HG03108 (cell line): ENCODE measurements around the gene BEGAIN.
"Not testable (repeated sequence)": the region's sequence is repeated elsewhere in the genome, so short reads cannot be mapped to it uniquely, and the experiment has no call there.

Source experiments
- ATAC-seq: cut with Tn5 transposase; IDR thresholded peaks from one replicate; pipeline ENCODE4 v1.9.1; 2021; ENCODE audit warnings: moderate library complexity; ENCODE audit not compliant: unreplicated experiment

The BEGAIN gene

DNA sequence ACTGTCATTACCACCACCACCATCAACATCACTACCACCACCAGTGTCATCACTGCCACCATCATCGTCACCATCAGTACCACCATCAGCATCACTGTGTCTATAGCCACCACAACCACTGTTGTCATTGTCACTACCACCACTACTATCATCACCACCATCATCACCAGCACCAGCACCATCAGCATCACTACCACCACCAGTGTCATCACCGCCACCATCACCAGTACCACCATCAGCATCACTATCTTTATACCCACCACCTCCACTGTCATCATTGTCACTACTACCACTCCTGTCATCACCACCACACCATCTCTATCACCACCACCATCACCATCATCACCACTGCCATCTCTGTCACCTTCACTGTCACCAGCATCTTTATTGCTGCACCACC, 60.6 kb downstream of the BEGAIN start:
- ATAC-seq = no peak

DNA sequence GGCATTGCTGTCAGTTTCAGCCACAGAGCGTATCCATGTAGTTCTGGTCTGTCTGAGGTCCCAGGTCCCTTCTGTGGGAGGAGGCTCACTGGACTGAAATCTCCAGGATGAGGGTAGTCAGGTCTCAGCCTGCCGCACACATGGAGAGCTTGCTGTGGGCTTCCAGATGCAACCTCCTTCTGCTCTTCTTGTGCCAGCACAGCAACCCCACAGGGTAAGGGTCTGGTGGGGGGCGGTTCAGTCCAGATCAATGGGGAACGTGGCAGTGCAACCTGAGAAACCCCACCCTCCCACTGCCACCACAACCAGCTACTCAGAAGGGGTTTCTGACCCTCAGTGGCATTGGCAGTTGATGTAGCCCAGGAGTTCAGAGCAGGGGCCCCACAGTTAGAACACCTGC, 61.2 kb downstream of the BEGAIN start:
- ATAC-seq = no peak

DNA sequence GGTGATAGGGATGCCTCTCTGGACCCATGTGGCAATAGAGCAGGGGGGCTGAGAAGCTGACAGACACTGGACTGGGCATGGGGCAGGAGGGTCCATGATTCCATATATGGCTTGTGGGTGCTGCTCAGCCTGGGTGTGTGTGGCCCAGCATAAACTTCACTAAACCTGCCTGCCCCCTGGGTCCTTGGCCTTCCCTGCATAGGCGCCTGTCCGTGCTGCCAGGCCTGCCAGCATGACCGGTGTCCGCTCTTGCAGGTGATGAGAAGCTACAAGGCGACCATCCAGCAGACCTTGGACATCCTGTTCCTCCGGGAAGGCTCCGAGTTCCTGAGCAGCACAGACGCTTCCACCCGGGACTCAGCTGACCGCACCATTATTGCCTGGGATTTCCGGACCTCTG, 61.6 kb downstream of the BEGAIN start:
- no peak for ATAC-seq

DNA sequence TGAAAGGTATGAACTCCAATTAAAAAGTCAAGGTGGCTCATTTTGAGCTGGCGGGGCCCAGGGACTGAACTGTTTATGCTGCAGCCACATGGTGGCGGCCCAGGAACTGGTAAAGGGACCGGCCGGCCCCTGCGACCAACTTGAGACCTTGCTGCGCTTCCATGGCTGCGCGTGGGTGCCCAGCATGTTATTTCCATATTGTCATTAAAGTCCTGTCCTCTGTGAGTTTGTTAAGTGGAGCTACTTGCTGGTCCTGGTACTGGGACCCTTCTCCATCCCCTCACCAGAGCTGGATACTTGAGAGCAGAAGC, 62.3 kb downstream of the BEGAIN start:
- ATAC-seq = no peak

DNA sequence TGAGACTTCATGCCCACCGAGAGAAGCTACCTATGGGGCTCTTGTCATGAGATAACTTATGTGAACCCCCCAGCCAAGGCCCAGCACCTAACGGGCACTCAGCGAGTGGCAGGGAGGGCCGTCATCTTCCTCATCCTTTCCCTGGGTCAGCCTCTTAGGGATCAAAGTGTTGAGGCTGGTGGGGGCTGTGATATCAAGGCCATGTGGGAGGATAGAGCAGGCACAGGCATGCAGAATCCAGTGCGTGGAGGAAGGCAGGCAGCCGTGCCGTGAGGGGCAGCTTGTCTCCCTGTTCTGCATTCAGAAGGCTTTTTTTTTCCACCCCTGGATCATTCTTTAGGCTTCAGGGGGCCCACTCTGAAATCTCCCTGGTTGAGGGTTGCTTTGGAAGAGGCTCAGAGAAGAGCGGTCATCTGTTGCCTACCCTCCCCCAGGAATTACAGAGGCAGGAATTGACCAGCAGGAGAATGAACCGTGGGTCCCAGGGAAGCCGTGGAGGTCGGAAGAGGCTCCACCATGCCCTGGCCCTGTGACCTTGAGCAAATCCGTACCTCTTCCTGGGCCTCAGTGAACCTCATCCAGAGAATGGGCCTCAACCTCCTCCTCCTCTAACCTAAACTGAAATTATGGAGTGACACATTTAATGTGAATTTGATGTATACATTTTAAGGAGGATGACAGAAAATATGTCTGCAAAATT, 62.8 kb downstream of the BEGAIN start:
- no peak for ATAC-seq

DNA sequence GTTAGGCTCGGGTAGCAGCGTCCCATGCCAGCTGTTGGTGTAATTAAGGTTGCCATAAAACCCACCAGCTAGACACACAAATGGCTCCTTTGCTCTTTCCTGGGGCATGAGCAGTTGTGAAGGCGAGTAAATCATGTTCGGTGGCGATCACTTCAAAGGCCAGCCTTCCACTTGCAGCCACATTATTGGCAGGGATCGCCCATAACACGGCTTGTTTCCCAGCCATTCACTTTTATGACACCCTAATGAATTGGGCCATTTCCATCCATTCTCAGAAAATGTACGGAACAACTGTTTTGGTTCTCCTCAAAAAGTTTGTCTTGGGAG, 63.4 kb downstream of the BEGAIN start:
- no peak for ATAC-seq

DNA sequence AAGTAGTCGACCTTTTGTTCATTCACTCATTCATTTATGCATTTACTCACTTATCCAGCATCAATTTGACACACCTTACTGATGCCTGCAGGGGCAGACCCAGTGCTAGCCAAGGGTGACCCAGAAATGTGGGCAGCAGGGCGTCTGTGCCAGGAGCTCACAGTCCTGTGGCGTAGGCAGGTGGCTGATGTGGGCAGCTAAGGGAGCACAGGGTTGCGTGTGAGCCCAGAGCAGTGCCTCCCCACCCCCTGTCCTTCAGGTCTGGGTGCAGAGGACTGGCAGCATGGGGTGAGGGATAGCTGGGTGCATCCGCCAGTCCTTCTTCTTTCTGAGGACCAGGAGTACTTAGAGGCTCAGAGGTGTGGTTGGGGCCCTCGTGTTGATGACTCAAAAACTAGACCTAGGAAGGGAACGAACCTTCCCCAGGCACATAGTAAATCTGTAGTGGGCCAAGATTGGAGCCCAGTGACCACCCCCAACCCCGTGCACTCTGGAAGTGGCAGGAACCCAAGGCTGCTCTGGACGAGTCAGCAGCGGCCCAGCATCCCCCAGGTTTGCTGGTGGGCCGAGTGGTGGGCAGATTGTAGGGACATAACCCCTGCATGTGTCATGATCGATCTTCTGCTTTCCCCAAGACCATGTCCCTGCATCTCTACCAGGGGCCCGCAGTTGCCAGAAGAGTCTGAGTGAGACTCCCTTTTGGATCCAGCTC, 63.9 kb downstream of the BEGAIN start:
- ATAC-seq = no peak

DNA sequence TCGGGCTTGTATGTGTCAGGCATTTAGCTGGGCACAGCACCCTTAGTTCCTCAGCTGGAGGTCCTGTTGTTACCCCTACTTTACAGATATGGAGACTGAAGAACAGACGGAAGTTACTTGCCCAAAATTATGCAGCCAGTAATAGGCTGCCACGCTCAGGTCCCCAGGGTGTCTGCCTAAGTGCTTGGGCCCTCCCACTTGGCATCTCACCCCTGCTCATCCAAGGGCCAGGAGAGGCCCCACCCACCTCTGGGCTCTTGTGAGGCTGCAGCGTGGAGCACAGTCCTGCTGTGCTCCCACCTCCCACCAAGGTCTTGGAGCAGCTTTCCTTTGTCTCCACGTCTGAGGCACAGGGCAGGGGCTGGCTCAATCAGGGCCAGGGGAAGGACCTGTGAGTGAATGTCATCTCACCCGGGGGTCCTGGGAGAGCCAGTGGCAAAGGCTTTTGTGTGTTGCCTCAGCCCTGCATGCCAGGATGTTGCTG, 64.6 kb downstream of the BEGAIN start:
- no peak for ATAC-seq

DNA sequence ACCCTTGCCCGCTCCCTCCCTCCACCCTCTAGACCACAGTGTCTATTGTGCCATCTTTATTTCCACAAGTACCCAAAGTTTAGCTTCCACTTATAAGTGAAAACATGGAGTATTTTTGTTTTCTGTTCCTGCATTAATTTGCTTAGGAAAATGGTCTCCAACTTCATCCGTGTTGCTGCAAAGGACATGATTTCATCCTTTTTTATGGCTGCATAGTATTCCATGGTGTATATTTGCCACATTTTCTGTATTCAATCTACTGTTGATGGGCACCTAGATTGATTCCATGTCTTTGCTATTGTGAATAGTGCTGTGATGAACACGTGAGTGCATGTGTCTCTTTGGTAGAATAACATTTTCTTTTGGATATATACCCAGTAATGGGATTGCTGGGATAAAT, 81.2 kb downstream of the BEGAIN start:
- not testable (repeated sequence) for ATAC-seq

DNA sequence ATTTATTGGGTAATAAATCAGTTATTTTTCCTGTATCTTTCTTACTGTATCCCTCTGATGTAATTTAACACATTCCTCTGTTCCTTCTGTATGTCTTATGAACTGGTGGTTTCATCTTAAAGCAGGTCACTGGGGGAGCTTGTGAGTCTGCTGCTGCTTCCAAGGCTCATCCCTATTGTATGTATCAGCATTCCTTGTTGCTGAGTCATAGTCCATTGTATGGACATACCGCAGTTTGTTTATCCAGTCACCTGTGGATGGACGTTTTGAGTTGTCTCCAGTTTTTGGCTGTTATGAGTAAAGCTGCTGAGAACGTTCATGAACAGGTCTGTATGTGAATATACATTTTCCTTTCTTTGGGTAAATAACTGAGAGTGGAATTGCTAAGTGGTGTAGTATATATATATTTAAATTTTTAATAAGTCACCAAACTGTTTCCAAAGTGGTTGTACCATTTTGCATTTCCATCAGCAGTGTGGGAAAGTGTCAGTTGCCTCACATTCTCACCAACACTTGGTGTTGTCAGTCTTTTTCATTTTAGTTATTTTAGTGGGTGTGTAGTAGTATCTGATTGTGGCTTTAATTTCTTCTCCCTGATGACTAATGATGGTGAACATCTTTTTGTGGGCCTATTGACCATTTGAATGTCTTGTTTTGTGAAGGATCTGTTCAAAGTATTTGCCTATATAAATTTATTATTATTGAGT, 82.7 kb downstream of the BEGAIN start:
- no peak for ATAC-seq

DNA sequence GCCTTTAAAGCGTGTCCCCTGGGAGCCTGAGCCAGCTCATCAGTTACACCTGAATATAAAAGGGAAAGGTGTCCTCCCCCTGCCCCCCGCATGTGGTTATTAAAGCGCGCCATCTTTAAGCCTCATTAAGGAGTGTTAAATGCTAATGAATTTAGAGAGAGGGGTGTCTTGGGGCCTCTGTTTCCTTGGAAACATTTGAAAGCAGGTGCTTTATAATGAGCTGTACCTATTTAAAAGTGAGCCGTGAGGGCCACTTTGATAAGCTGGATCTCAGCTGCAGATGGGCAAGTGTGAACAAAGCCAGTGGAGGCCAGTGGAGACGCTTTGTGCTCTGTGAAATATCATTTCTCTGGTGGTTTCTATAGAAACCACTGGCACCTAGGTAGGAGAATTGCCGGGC, 84.0 kb downstream of the BEGAIN start:
- ATAC-seq = no peak

DNA sequence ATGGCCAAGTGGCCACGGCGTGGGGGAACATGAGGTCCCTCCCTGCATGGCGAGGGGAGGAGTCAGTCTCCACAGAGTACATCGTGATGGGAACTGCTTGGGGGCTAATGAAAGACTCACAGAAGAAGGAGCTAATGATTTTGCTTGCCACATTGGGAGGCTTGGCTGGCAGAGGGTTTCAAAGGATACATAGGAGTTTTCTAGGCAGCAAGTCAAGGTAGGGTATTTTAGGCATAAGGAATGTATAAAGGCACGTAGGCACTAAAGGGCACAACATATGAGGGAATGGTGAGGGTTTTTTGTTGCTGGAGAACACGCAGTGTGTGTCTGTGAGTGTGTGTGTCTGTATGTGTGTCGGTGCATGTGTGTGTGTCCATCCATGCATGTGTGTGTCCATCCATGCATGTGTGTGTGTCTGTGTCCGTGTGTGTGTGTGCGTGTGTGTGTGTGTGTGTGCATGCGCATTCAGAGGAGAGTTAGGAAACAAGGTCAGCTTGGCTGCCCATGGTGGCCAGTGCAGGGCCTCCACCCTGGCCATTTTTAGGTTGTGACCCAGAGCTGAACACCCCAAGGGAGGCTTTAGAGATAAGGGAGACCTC, 84.5 kb downstream of the BEGAIN start:
- ATAC-seq = no peak

DNA sequence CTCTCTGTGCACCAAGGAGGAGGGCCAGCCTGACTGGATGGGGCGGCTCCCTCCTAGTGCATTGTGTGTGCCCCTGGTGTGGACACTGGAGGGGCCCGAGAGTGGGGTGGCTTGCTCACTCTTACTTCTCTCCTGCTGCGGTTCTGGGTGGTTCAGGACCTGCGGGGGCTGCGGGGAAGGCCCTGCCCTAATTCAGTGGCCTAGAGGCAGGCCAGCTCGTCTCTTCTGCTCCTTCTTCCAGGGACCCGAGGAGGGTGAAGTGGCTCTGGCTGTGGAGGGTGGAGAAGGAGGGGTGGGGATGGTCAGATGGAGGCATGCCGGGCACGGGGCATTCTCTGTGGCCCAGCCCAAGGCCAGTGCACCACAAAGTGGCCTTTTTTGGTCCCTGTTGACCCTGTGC, 87.1 kb downstream of the BEGAIN start:
- ATAC-seq = no peak

DNA sequence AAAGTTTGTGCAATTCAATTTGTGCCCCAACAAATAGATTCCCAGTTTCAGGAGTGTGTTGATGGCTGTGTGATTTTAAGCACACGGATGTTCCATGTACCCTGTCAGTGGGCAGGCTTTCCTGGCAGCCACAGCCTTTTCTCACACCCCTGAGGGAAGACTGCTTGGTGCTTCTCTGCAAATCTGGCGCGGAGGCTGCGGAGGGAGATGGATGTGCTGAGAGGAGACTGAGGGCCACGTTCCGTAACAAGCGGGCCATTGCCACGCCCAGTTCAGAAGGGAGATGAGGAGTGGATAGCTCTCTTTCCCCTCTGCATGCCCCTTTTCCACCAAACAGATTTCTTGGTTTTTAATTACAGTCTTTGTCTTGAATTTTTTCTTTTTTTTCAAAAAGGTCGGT, 89.1 kb downstream of the BEGAIN start:
- no peak for ATAC-seq

DNA sequence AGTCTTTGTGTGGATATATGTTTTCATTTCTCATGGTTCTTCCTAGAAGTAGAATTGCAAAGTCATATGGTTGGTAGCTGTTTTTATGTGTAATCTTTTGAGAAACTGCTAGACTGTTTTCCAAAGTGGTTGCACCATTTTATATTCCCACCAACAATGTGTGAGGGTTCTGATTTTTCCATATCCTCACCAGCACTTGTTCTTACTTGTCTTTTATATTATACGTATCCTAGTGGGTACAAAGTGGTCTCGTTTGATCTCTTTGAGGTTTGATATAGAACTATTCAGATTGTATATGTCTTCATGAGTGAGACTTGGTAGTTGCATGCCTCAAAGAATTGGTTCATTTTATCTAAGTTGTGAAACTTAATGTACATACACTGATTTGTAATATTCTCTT, 91.3 kb downstream of the BEGAIN start:
- ATAC-seq = no peak

DNA sequence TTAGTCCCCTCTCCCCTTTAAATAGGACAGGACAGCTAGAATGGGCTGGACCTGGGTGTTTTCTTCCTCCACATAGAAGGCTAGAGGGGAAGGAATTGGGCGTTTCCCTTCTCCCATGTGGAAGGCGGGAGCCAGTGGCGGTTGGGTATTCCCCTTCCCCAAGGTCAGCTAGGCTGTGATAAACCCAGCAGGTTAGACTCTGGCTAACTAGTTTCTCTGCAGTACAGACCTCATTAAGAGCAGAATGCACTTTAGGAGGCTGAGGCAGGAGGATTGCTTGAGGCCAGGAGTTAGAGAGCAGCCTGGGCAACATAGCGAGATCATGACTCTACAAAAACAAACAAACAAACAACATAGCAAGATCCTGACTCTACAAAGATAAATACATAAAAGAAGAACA, 92.6 kb downstream of the BEGAIN start:
- ATAC-seq = no peak

DNA sequence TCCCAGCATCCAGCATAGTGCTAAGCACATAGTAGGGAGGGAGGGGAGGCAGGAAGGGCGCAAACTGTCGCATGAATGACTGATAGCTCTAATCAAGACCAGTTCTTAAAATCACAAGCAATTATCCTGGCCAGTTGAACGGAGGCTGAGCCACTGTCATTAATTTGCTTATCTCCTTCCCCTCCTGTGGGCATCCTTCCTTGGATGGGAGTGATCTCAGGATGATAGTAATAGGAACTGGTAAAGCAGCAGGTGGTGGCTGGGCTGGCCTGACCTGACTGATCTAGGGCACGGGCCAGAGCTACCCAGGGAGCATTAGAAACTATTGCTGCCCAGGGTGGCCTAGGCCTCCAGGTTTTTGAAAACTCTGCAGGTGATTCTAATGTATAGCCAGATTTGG, 97.0 kb downstream of the BEGAIN start:
- no peak for ATAC-seq

DNA sequence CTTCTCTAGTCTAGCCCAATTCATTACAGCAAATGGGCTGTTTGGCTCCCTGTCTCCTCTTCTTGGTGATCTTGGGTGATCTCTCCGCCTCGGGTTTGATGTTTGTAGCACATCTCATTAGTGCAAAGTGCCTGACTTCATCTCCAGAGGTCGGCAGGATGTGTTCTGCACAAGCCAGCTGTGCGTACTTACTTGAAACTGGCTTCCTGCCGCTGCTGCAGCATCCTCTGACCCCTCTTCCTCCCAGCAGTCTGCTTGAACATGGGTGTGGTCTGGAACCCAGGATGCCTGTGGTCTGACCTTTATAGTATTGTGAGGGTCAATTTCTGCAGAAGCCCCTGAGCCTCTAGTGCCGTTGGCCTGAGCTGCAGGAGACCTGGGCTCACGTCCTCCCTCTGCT, 99.2 kb downstream of the BEGAIN start:
- ATAC-seq = no peak

DNA sequence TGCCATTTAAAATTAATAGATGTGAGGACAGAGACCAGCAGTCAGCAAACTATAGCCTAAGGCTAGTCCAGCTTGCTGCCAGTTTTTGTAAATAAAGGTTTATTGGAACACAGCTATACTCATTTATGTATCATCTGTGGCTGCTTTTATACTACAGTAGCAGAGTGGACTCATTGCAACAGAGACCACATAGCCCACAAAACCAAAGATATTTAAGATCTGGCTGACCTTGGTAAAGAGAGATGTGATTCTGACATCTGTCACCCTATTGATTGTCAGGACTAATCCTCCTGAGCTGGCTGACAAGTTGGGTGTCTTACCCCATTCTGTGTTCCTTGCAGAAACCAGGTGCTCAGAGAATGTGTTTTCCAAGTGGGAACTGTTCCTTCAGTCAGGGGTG, 99.9 kb downstream of the BEGAIN start:
- ATAC-seq = no peak
